ENCODE measurements around the gene VAT1L.
A peak's percentile ranks its signal among the peaks of the same experiment; 100 is the strongest.

Gene VAT1L

GRCh38 chr16:77985111-77985510, 196.7 kb downstream of the VAT1L start:
- WGBS: no CpG with 5 or more reads among the region's 3 CpGs
- H3K4ac ChIP-seq (ENCODE audit: low read depth in 1 of 2, low read length in 2 of 2): no peak overlapping the region
- H2BK15ac ChIP-seq (ENCODE audit: low read depth, poor library complexity, severe bottlenecking): no peak overlapping the region
- no peak overlapping the region for H2AFZ ChIP-seq (ENCODE audit: low read depth, low read length)
- H3K27me3 ChIP-seq (ENCODE audit: control insufficient read depth in 1 of 2, insufficient read depth in 1 of 2, low read length in 2 of 2): no peaks in the 10 kb centered on the region
- no peaks in the 10 kb centered on the region for H3K79me1 ChIP-seq (replicated peaks; ENCODE audit: low read length, poor library complexity, severe bottlenecking)
- H4K91ac ChIP-seq (ENCODE audit: low read length): no peak overlapping the region
- no peaks in the 10 kb centered on the region for H3K9me3 ChIP-seq (ENCODE audit: control insufficient read depth, low read length)
- no peak overlapping the region for H2BK120ac ChIP-seq (ENCODE audit: low read depth, low read length)
- no peak overlapping the region for H3K4me2 ChIP-seq (ENCODE audit: low read length, poor library complexity, severe bottlenecking)
- H3K9ac ChIP-seq (ENCODE audit: low read length): no peak overlapping the region
- H3K23ac ChIP-seq (ENCODE audit: low read length in 2 of 2): no peak overlapping the region
- H4K8ac ChIP-seq (ENCODE audit: low read length): no peak overlapping the region
- H3K27ac ChIP-seq (ENCODE audit: low read length, poor library complexity, severe bottlenecking): no peak overlapping the region
- H3K4me3 ChIP-seq (ENCODE audit: insufficient read depth in 1 of 2, low read depth in 1 of 2, low read length in 2 of 2): no peak overlapping the region
- no peak overlapping the region for H2AK5ac ChIP-seq (ENCODE audit: low read length, severe bottlenecking)
- DNase-seq: no peak
- H3K4me1 ChIP-seq (ENCODE audit: control insufficient read depth, insufficient read depth, low read depth, low read length): no peaks in the 10 kb centered on the region
- no peaks in the 10 kb centered on the region for H3K36me3 ChIP-seq (ENCODE audit: control insufficient read depth in 1 of 2, insufficient read depth in 2 of 2, low read depth in 1 of 2, low read length in 2 of 2)
- H2BK5ac ChIP-seq (ENCODE audit: low read depth, low read length, poor library complexity, severe bottlenecking): no peak overlapping the region
- no peak overlapping the region for H3K18ac ChIP-seq (ENCODE audit: low read depth in 1 of 2, low read length in 2 of 2)
- no peak overlapping the region for H3K14ac ChIP-seq (ENCODE audit: low read length in 2 of 2)
- no peak overlapping the region for H2BK12ac ChIP-seq (ENCODE audit: low read length in 2 of 2)

- Histone ChIP-seq H2BK5ac (ENCODE audit: low read depth, low read length, poor library complexity, severe bottlenecking) (no peak overlapping the region), H3K23ac (ENCODE audit: low read length in 2 of 2) (no peak overlapping the region), H3K4me1 (ENCODE audit: control insufficient read depth, insufficient read depth, low read depth, low read length) (no peaks in the 10 kb centered on the region), H3K27me3 (ENCODE audit: control insufficient read depth in 1 of 2, insufficient read depth in 1 of 2, low read length in 2 of 2) (no peaks in the 10 kb centered on the region), H3K4me3 (ENCODE audit: insufficient read depth in 1 of 2, low read depth in 1 of 2, low read length in 2 of 2) (no peak overlapping the region), H2AFZ (ENCODE audit: low read depth, low read length) (no peak overlapping the region), H4K91ac (ENCODE audit: low read length) (no peak overlapping the region), H3K14ac (ENCODE audit: low read length in 2 of 2) (no peak overlapping the region), H2AK5ac (ENCODE audit: low read length, severe bottlenecking) (no peak overlapping the region), H3K9me3 (ENCODE audit: control insufficient read depth, low read length) (no peaks in the 10 kb centered on the region), H2BK12ac (ENCODE audit: low read length in 2 of 2) (no peak overlapping the region), H2BK15ac (ENCODE audit: low read depth, poor library complexity, severe bottlenecking) (no peak overlapping the region), H3K18ac (ENCODE audit: low read depth in 1 of 2, low read length in 2 of 2) (no peak overlapping the region), H3K4me2 (ENCODE audit: low read length, poor library complexity, severe bottlenecking) (no peak overlapping the region), H2BK120ac (ENCODE audit: low read depth, low read length) (no peak overlapping the region), H4K8ac (ENCODE audit: low read length) (no peak overlapping the region), H3K9ac (ENCODE audit: low read length) (no peak overlapping the region), H3K79me1 (replicated peaks; ENCODE audit: low read length, poor library complexity, severe bottlenecking) (no peaks in the 10 kb centered on the region), H3K36me3 (ENCODE audit: control insufficient read depth in 1 of 2, insufficient read depth in 2 of 2, low read depth in 1 of 2, low read length in 2 of 2) (no peaks in the 10 kb centered on the region), H3K27ac (ENCODE audit: low read length, poor library complexity, severe bottlenecking) (no peak overlapping the region), H3K4ac (ENCODE audit: low read depth in 1 of 2, low read length in 2 of 2) (no peak overlapping the region)
- no peak for DNase-seq
- 94% methylated on average over 7 of the region's 7 CpGs for WGBS
These were observed 197.8 kb downstream of the VAT1L start for GRCh38 chr16:77986011-77986740.

- Histone ChIP-seq H3K79me1 (replicated peaks; ENCODE audit: low read length, poor library complexity, severe bottlenecking) (no peaks in the 10 kb centered on the region), H3K9me3 (ENCODE audit: control insufficient read depth, low read length) (no peaks in the 10 kb centered on the region), H2AK5ac (ENCODE audit: low read length, severe bottlenecking) (no peak overlapping the region), H2AFZ (ENCODE audit: low read depth, low read length) (no peak overlapping the region), H2BK120ac (ENCODE audit: low read depth, low read length) (no peak overlapping the region), H3K4me1 (ENCODE audit: control insufficient read depth, insufficient read depth, low read depth, low read length) (no peaks in the 10 kb centered on the region), H4K8ac (ENCODE audit: low read length) (no peak overlapping the region), H2BK15ac (ENCODE audit: low read depth, poor library complexity, severe bottlenecking) (no peak overlapping the region), H3K4me3 (ENCODE audit: insufficient read depth in 1 of 2, low read depth in 1 of 2, low read length in 2 of 2) (no peak overlapping the region), H3K9ac (ENCODE audit: low read length) (peak overlapping the region; percentile 24), H3K4ac (ENCODE audit: low read depth in 1 of 2, low read length in 2 of 2) (no peak overlapping the region), H3K27ac (ENCODE audit: low read length, poor library complexity, severe bottlenecking) (no peak overlapping the region), H2BK5ac (ENCODE audit: low read depth, low read length, poor library complexity, severe bottlenecking) (no peak overlapping the region), H3K27me3 (ENCODE audit: control insufficient read depth in 1 of 2, insufficient read depth in 1 of 2, low read length in 2 of 2) (no peaks in the 10 kb centered on the region), H3K36me3 (ENCODE audit: control insufficient read depth in 1 of 2, insufficient read depth in 2 of 2, low read depth in 1 of 2, low read length in 2 of 2) (no peaks in the 10 kb centered on the region), H4K91ac (ENCODE audit: low read length) (no peak overlapping the region), H3K4me2 (ENCODE audit: low read length, poor library complexity, severe bottlenecking) (no peak overlapping the region), H3K18ac (ENCODE audit: low read depth in 1 of 2, low read length in 2 of 2) (no peak overlapping the region), H3K14ac (ENCODE audit: low read length in 2 of 2) (no peak overlapping the region), H2BK12ac (ENCODE audit: low read length in 2 of 2) (no peak overlapping the region), H3K23ac (ENCODE audit: low read length in 2 of 2) (no peak overlapping the region)
- DNase-seq: no peak
- no CpG with 5 or more reads among the region's 2 CpGs for WGBS
These were observed 199.4 kb downstream of the VAT1L start for GRCh38 chr16:77987810-77988209.

- 95% methylated on average over 4 of the region's 4 CpGs for WGBS
These were observed 201.5 kb downstream of the VAT1L start for GRCh38 chr16:77989846-77990245.

More at GRCh38 chr16:77989846-77990245, 201.5 kb downstream of the VAT1L start:
- Histone ChIP-seq H2BK120ac (ENCODE audit: low read depth, low read length) (no peak overlapping the region), H2BK12ac (ENCODE audit: low read length in 2 of 2) (no peak overlapping the region), H2AFZ (ENCODE audit: low read depth, low read length) (no peak overlapping the region), H3K4me2 (ENCODE audit: low read length, poor library complexity, severe bottlenecking) (no peak overlapping the region), H3K4me1 (ENCODE audit: control insufficient read depth, insufficient read depth, low read depth, low read length) (no peaks in the 10 kb centered on the region), H3K27me3 (ENCODE audit: control insufficient read depth in 1 of 2, insufficient read depth in 1 of 2, low read length in 2 of 2) (no peaks in the 10 kb centered on the region), H2BK5ac (ENCODE audit: low read depth, low read length, poor library complexity, severe bottlenecking) (no peak overlapping the region), H3K36me3 (ENCODE audit: control insufficient read depth in 1 of 2, insufficient read depth in 2 of 2, low read depth in 1 of 2, low read length in 2 of 2) (no peaks in the 10 kb centered on the region), H4K91ac (ENCODE audit: low read length) (no peak overlapping the region), H3K9me3 (ENCODE audit: control insufficient read depth, low read length) (no peaks in the 10 kb centered on the region), H2BK15ac (ENCODE audit: low read depth, poor library complexity, severe bottlenecking) (no peak overlapping the region), H2AK5ac (ENCODE audit: low read length, severe bottlenecking) (no peak overlapping the region), H3K14ac (ENCODE audit: low read length in 2 of 2) (no peak overlapping the region), H4K8ac (ENCODE audit: low read length) (no peak overlapping the region), H3K27ac (ENCODE audit: low read length, poor library complexity, severe bottlenecking) (no peak overlapping the region), H3K4me3 (ENCODE audit: insufficient read depth in 1 of 2, low read depth in 1 of 2, low read length in 2 of 2) (no peak overlapping the region), H3K79me1 (replicated peaks; ENCODE audit: low read length, poor library complexity, severe bottlenecking) (no peaks in the 10 kb centered on the region), H3K4ac (ENCODE audit: low read depth in 1 of 2, low read length in 2 of 2) (no peak overlapping the region), H3K23ac (ENCODE audit: low read length in 2 of 2) (no peak overlapping the region), H3K18ac (ENCODE audit: low read depth in 1 of 2, low read length in 2 of 2) (no peak overlapping the region), H3K9ac (ENCODE audit: low read length) (no peak overlapping the region)
- DNase-seq: no peak

Measured in mesenchymal stem cell (in vitro differentiated cells and primary cell).